Ascending aorta (tissue), 2 donors: ENCODE measurements around the gene CTNND2. TPM values are rescaled to one million over a fixed set of nuclear protein-coding genes. Genes with fewer than 3 reads are reported as not detected.

Experiments used
- DNase-seq, 2 donors: peaks; one replicate each; pipeline ENCODE4 v3.0.0-alpha.2; 2019; ENCODE audit warnings: low spot score in 2 of 2
- H3K27ac ChIP-seq, 2 donors: fragments of 200-600 bp; sonication (generic); one replicate each; pipeline ENCODE4 v1.5.1; 2016 to 2017; ENCODE audit warnings: mild to moderate bottlenecking in 1 of 2
- H3K27me3 ChIP-seq: fragments of 200-600 bp; sonication (generic); one replicate; pipeline ENCODE4 v1.5.1; 2017
- H3K36me3 ChIP-seq, 2 donors: fragments of 200-600 bp; sonication (generic); one replicate each; pipeline ENCODE4 v1.5.1; 2016
- H3K4me1 ChIP-seq, 2 donors: fragments of 200-600 bp; sonication (generic); one replicate each; pipeline ENCODE4 v1.5.1; 2016 to 2017; ENCODE audit warnings: mild to moderate bottlenecking in 1 of 2
- H3K4me3 ChIP-seq, 2 donors: fragments of 200-600 bp; sonication (generic); one replicate each; pipeline ENCODE4 v1.5.1; 2016 to 2017; ENCODE audit warnings: mild to moderate bottlenecking in 1 of 2
- H3K9me3 ChIP-seq, 2 donors: fragments of 200-600 bp; sonication (generic); one replicate each; pipeline ENCODE4 v1.5.1; 2016
- intact Hi-C: fragments of 100-400 bp; cut with DNase I; formaldehyde crosslinking; loops from one replicate; pipeline ENCODE4 v1.15.1; 2023
- total RNA-seq: library from RNA; depleted of rRNA; stranded (reverse); fragments of >200 nt; gene quantifications from one replicate; pipeline ENCODE4 v1.1.0, GENCODE V29; 2016
- TF ChIP-seq, protein P1 (sequence below), 3 experiments: fragments of 200-600 bp in 2 of 3; fragments of 450-650 bp in 1 of 3; sonication (generic) in 2 of 3; IDR thresholded peaks; one replicate each; pipeline ENCODE4 v1.5.1; 2016 to 2019; ENCODE audit warnings: antibody characterized with exemption in 3 of 3, mild to moderate bottlenecking in 1 of 3, moderate library complexity in 1 of 3

The CTNND2 gene, protein sequence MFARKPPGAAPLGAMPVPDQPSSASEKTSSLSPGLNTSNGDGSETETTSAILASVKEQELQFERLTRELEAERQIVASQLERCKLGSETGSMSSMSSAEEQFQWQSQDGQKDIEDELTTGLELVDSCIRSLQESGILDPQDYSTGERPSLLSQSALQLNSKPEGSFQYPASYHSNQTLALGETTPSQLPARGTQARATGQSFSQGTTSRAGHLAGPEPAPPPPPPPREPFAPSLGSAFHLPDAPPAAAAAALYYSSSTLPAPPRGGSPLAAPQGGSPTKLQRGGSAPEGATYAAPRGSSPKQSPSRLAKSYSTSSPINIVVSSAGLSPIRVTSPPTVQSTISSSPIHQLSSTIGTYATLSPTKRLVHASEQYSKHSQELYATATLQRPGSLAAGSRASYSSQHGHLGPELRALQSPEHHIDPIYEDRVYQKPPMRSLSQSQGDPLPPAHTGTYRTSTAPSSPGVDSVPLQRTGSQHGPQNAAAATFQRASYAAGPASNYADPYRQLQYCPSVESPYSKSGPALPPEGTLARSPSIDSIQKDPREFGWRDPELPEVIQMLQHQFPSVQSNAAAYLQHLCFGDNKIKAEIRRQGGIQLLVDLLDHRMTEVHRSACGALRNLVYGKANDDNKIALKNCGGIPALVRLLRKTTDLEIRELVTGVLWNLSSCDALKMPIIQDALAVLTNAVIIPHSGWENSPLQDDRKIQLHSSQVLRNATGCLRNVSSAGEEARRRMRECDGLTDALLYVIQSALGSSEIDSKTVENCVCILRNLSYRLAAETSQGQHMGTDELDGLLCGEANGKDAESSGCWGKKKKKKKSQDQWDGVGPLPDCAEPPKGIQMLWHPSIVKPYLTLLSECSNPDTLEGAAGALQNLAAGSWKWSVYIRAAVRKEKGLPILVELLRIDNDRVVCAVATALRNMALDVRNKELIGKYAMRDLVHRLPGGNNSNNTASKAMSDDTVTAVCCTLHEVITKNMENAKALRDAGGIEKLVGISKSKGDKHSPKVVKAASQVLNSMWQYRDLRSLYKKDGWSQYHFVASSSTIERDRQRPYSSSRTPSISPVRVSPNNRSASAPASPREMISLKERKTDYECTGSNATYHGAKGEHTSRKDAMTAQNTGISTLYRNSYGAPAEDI (N-terminal part only)
- total RNA-seq = 0.11 TPM

DNA sequence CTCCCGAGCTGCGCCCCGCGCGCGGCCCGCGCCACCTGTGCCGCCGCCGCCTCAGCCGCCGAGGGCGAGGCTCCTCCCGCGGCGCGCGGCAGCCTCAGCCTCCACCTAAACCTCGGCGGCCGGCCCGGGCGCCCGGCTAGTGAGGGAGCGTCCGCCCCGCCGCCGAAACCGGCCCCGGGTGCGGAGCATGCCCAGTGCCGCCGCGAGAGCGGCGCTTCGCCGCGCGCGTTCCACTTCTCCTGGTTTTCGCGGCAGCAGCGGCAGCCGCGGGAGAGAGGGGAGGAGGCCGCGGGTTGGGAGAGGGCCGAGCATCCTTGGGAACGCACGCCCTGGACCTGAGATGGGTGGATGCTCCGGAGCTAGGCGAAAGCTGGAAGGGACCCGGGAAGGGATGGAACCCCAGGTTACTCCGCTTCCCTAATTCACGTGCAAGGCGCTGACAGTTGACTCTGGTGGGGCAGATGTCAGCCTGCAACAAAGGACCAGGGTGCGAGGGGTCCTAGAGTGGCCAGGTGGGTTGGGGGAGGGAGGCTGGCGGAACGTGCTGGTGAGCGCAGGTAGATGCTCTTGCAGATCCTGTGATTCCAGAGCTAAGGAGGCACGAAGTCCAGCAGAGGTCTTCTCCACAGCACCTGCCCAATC lies at the start of gene CTNND2:
CTNND2 (minus strand) TSS at position 182 of the 642 bp plus-strand sequence. CDS start 593 bp downstream, outside the sequence.
- intact Hi-C loops = no loop called here
- Histone ChIP-seq H3K27me3 (no peaks in the 10 kb centered on the region), H3K36me3 (no peaks in the 10 kb centered on the region), H3K4me3 (peak within 1 kb of the TSS; percentile 21 to 46), H3K4me1 (no peaks in the 10 kb centered on the region), H3K9me3 (no peaks in the 10 kb centered on the region), H3K27ac (no peak within 1 kb of the TSS)
- no peak for DNase-seq
- TF ChIP-seq, protein P1, sequence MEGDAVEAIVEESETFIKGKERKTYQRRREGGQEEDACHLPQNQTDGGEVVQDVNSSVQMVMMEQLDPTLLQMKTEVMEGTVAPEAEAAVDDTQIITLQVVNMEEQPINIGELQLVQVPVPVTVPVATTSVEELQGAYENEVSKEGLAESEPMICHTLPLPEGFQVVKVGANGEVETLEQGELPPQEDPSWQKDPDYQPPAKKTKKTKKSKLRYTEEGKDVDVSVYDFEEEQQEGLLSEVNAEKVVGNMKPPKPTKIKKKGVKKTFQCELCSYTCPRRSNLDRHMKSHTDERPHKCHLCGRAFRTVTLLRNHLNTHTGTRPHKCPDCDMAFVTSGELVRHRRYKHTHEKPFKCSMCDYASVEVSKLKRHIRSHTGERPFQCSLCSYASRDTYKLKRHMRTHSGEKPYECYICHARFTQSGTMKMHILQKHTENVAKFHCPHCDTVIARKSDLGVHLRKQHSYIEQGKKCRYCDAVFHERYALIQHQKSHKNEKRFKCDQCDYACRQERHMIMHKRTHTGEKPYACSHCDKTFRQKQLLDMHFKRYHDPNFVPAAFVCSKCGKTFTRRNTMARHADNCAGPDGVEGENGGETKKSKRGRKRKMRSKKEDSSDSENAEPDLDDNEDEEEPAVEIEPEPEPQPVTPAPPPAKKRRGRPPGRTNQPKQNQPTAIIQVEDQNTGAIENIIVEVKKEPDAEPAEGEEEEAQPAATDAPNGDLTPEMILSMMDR (IDR thresholded peaks at IDR 0.05) = no peak

DNA sequence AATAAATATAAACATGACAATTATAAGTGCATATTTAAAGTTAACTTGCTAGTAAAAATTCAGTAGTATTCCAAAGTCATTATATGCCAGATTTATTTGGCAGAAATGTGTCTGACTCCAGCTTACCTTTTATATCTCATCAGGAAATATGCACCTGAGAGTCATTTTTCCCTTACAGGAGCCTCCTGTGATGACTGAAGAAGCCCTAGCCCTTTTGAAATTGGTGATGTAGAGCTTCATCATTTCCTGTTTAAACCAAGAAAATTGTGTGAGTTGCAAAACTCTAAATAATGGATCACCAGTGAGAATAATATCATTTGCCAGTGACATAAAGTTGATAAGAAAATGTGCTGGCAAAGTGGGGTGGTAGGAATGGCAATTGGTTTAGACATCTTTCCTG lies 42.1 kb upstream of the CTNND2 start:
- intact Hi-C loops = no loop called here
- DNase-seq = no peak
- Histone ChIP-seq H3K9me3 (no peaks in the 10 kb centered on the region), H3K27ac (no peak overlapping the region), H3K36me3 (no peaks in the 10 kb centered on the region), H3K4me1 (no peaks in the 10 kb centered on the region), H3K27me3 (no peaks in the 10 kb centered on the region), H3K4me3 (no peak overlapping the region)
- TF ChIP-seq, protein P1 (IDR thresholded peaks at IDR 0.05) = no peak

DNA sequence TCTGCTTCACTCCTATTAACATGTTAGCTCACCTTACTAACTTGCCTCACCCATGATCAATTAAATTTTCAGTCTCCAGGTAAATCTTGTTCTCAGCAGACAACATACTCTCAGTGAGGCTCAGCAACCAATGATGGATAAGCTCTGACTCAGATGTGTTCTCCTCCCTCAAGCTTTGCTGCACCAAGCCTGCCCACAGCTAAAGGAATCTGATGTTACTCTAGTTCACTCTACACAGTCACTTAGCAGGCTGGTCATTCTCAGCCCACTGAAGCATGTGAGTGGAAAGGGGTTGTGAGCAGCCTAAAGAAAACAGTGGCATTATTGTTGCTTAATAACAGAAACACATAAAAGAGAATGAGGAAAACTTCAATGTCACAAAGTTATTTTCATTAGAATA lies 37.3 kb upstream of the CTNND2 start:
- no peaks in the 10 kb centered on the region for H3K27me3 ChIP-seq
- no peak overlapping the region for H3K4me3 ChIP-seq
- no peak overlapping the region for H3K27ac ChIP-seq
- H3K9me3 ChIP-seq = no peaks in the 10 kb centered on the region
- no peak for DNase-seq
- intact Hi-C loops = no loop called here
- no peaks in the 10 kb centered on the region for H3K36me3 ChIP-seq
- no peaks in the 10 kb centered on the region for H3K4me1 ChIP-seq
- TF ChIP-seq, protein P1 (IDR thresholded peaks at IDR 0.05) = no peak

DNA sequence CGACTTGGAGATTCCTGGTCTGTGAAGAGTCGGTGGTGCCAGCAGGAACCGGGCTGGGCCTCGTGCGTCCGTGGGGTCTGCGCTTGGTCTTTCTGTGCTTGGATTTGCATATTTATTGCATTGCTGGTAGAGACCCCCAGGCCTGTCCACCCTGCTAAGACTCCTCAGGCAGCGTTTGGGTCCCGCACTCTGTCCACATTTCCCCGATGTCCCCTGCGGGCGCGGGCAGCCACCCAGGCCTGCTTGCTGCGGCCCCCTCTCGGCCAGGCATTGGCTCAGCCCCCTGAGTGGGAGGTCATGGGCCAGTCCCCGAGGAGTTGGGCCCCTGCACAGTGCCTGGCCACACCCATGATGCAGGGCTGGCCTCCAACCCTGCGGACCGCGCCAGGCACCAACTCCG lies 27.4 kb upstream of the CTNND2 start:
- Histone ChIP-seq H3K9me3 (no peaks in the 10 kb centered on the region), H3K4me1 (no peaks in the 10 kb centered on the region), H3K4me3 (no peak overlapping the region), H3K27ac (no peak overlapping the region), H3K27me3 (no peaks in the 10 kb centered on the region), H3K36me3 (no peaks in the 10 kb centered on the region)
- intact Hi-C loops = no loop called here
- DNase-seq = no peak
- TF ChIP-seq, protein P1 (IDR thresholded peaks at IDR 0.05) = no peak

DNA sequence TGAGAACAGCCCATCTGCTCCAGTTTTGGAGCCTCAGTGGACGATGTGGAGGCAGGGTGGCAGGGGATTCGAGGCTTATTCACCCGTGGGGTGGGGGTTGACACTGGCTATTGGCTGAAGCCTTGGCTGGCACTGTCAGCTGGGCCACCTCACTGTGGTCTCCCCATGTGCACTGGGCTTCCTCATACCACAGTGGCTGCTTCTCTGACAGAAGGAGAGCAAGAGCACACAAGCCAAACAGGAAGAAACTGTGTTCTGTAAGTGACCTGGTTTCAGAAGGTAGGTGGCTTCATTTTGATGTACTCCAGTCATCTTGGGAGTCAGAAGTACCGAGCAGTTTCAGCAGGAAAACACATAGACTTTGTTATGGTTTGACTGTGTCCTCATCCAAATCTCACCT lies 24.7 kb upstream of the CTNND2 start:
- H3K27me3 ChIP-seq = no peaks in the 10 kb centered on the region
- intact Hi-C loops = no loop called here

More for the DNA sequence above, 24.7 kb upstream of the CTNND2 start:
- H3K9me3 ChIP-seq = no peaks in the 10 kb centered on the region
- no peaks in the 10 kb centered on the region for H3K4me1 ChIP-seq
- DNase-seq = no peak
- no peak overlapping the region for H3K27ac ChIP-seq
- TF ChIP-seq, protein P1 (IDR thresholded peaks at IDR 0.05) = no peak
- H3K4me3 ChIP-seq = no peak overlapping the region
- H3K36me3 ChIP-seq = no peaks in the 10 kb centered on the region
